GM11168 (cell line): ENCODE data around the gene CD2AP.
"Not testable (repeated sequence)": the region's sequence is repeated elsewhere in the genome, so short reads cannot be mapped to it uniquely, and the experiment has no call there.

ENCODE experiments used
- in situ Hi-C: fragments of 300-500 bp; cut with MboI; formaldehyde crosslinking; loops from one replicate; pipeline ENCODE4 v1.12.0; 2022; ENCODE audit warnings: low sequenced_read_pairs; ENCODE audit not compliant: unreplicated experiment

The CD2AP gene

DNA sequence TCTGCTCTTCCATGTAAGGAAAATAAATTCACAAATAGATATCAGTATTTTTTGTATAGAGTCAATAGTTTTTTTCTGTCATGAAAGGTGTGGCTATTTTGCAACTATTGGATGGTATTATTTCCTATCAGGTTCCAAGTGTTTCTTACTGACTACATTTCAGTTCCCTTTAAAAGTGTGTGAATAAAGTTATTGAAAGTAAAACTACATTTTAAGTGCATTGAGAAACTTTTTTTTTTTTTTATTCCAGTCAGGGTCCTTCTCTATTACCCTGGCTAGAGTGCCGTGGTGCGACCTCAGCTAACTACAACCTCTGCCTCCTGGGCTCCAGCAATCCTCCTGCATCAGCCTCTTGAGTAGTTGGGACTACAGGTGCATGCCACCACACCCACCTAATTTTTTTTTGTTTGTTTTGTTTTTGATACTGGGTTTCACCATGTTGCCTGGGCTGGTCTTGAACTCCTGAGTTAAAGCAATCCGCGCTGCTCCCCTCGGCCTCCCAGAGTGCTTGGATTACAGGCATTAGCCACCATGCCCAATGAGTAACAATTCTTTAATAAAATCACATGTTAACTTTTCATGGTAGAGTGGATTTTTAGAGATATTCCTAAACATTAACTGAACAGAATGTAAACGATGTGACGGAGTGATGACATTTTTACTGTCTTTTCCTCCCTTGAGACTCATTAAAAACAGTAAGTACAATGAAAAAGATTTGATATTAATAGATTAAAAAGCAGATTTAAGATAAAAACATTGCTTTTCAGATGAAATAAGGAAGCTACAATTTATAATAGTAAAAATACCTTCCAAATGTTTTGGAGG is 151.1 kb downstream of the CD2AP start:
- in situ Hi-C loops: loop anchor here (10.0 kb wide), 1 partner anchor 224 kb away; no protein-coding TSS in a partner anchor

DNA sequence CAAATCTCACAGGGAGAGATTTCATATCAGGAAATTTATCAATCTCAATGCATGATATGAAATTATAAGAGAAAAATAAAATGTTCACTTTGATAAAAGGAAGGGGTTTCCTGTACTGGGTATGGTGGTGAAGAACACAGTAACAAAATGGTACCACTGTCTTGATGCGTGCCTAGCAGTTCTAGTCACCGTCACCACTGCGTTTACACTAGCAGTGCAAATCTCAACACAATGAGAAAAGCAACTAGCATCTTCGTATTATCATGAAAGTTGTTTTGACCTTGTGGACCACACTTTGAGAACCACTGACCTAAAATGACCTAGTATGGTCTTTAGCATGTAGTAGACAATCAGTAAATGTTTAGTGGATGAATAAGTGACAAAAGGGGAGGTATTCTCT is 152.4 kb downstream of the CD2AP start:
- in situ Hi-C loops: loop anchor here (10.0 kb wide), 2 partner anchors 145 to 225 kb away; no protein-coding TSS in a partner anchor

DNA sequence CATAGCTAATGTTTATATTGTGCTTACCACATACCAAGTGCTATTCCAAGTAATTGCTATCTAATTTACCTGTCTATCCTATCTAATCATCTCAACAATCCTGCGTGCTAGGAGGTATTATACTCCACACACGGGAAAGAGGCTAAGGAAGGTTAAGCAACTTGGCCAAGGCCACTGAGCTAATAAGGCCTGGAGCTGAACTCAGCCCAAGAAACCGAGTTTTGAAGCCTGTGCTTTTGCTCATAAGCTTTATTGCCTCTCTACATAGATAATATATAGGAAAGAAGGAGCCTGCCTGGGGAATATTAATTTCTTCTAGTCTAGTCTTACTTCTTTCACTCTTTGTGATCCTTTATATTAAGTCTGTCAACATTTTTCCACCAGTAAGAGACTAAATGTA is 153.0 kb downstream of the CD2AP start:
- in situ Hi-C loops: loop anchor here (10.0 kb wide), 1 partner anchor 144 kb away; no protein-coding TSS in a partner anchor

DNA sequence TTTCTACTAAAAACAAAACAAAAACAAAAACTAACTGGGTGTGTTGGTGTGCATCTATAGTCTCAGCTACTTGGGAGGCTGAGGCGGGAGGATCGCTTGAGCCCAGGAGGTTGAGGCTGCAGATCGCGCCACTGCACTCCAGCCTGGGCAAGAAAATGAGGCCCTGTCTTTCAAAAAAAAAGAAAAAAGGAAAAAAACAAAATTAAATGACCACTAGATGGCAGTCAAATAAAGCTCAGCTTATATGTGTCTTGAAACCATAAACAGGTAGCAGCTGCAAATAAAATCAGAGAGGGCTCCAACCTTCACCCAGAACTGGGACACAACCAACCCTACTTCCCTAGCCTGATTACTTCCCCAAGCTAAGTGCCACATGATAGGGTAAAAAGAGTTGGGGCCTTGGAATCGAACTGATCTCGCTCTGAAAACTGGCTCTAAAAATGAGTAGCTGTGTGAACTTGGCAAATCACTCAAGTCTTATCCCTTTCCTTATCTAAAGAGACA is 153.7 kb downstream of the CD2AP start:
- in situ Hi-C loops: loop anchor here (10.0 kb wide), 1 partner anchor 143 kb away; no protein-coding TSS in a partner anchor

DNA sequence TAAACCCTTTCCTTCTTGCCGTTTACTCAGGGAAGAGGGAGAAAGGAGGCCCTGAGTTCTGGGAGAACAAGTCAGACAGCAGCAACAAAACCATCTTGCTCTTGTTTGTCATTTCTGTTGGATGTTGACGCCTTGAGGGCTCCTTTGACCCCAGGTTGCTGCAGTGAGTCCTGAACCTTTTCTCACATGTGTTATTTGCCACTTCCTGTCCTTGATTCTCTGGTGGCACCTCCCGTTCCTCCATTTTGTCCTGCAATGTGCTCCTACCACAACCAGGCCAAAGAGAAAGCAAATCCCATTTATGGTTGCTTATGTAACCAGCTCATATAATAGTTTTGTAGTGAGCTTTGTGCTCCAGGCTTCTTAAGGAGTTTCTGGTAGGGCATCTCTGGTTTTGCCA is 154.2 kb downstream of the CD2AP start:
- in situ Hi-C loops: loop anchor here (10.0 kb wide), 1 partner anchor 143 kb away; no protein-coding TSS in a partner anchor

DNA sequence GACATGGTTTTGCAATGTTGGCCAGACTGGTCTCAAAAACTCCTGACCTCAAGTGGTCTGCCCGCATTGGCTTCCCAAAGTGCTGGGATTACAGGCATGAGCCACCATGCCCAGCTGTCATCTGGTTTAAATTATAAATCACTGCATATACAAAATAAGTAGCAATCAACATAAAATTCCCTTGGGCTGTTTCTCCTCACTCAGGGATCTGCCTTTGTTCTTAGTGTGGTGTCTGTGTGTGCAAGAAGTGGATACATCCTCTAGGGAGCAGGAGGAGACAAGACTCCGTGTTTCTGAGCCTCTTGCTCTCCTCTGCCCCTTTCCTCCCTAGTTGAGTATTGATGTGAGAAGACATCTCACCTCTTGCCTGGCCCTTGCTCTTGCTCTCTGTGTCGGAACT is 155.6 kb downstream of the CD2AP start:
- in situ Hi-C loops: loop anchor here (10.0 kb wide), 1 partner anchor 142 kb away; no protein-coding TSS in a partner anchor

DNA sequence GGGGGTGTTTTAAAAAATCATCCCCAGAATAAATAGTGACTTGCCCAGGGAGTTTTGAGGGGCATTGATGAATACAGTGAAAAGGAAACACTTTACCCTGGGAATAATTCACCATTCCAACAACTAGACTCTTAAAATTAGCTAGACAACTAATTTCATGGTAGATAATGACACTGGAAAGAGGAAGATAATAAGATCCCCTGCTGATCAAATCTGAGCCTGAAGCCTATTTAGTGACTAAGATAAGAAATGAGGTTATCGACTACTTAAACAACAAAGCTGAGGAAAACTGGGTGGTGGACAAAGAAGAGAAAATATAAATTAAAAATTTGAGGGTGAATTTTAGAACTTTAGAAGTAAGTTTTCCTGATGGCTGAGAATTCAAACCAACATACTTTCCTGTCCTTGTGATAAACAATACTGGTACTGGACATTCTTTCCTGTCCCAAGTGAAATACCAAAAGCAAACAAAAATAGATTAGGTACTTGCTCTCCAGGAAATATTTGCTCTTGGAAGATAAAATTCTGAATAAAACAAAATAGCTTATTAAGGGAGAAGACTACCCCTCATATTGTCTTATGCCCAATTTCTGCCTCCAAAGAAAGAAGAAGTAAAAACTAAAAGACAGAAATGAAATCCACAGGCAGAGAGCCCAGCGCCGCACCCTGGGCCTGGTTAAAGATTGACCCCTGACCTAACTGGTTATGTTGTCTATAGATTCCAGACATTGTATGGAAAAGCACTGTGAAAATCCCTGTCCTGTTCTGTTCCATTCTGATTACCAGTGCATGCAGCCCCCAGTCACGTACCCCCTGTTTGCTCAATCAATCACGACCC is 156.8 kb downstream of the CD2AP start:
- in situ Hi-C loops: loop anchor here (10.0 kb wide), 1 partner anchor 140 kb away; no protein-coding TSS in a partner anchor

DNA sequence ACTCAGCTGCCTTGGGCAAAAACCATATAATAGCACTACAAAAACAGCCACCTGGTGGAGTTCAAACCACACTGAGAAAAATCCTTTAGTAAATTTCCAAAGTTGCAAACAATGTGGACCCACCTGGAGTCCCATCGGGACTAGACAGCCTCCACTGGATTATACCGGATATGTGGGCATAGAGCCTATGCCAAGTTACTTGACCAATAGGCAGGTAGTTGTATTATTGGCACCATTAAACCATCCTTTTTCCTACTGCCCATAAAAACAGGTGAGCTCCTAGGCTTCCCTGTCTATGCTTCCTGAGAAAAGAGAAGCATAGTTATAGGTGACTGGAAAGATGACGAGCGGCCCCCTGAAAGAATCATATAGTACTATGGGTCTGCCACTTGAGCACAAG is 169.1 kb downstream of the CD2AP start:
- in situ Hi-C loops: no loop called here

DNA sequence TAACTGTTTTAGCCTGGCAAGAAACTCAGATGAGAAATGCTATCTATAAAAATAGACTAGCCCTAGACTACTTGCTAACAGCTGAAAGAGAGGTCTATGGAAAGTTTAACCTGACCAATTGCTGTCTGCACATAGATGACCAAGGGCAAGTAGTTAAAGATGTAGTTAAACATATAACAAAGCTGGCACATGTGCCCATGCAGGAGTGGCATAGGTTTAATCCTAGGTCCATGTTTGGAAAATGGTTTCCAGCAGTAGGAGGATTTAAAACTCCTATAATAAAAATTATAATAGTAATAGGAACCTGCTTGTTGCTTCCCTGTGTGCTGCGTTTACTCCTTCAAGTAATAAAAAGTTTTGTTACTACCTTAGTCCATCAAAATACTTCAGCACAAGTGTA is 169.6 kb downstream of the CD2AP start:
- in situ Hi-C loops: no loop called here

DNA sequence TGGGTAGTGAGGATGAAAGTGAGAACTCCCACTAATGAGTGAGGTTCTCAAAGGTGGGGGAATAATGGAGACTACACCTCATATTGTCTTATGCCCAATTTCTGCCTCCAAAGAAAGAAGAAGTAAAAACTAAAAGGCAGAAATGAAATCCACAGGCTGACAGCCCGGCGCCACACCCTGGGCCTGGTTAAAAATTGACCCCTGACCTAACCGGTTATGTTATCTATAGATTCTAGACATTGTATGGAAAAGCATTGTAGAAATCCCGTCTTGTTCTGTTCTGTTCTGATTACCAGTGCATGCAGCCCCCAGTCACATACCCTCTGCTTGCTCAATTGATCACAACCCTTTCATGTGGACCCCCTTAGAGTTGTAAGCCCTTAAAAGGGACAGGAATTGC is 170.0 kb downstream of the CD2AP start:
- in situ Hi-C loops: not testable (repeated sequence)

DNA sequence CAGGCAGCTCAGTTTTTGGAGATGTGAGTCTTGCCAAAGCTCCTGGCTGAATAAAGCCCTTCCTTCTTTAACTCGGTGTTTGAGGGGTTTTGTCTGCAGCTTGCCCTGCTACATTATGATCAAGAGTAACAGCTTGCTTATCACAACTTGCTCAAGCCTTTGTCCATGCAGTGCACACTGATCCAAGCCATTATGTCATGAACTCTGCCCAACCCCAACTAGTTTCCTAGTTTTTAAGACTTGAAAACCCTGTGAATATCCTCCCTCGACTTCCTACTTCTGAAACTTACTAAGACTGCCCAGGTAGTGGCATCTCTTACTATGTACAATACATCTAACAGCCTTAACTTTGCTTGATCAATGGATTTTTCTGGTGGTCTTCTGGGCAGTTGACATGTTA is 170.4 kb downstream of the CD2AP start:
- in situ Hi-C loops: no loop called here

DNA sequence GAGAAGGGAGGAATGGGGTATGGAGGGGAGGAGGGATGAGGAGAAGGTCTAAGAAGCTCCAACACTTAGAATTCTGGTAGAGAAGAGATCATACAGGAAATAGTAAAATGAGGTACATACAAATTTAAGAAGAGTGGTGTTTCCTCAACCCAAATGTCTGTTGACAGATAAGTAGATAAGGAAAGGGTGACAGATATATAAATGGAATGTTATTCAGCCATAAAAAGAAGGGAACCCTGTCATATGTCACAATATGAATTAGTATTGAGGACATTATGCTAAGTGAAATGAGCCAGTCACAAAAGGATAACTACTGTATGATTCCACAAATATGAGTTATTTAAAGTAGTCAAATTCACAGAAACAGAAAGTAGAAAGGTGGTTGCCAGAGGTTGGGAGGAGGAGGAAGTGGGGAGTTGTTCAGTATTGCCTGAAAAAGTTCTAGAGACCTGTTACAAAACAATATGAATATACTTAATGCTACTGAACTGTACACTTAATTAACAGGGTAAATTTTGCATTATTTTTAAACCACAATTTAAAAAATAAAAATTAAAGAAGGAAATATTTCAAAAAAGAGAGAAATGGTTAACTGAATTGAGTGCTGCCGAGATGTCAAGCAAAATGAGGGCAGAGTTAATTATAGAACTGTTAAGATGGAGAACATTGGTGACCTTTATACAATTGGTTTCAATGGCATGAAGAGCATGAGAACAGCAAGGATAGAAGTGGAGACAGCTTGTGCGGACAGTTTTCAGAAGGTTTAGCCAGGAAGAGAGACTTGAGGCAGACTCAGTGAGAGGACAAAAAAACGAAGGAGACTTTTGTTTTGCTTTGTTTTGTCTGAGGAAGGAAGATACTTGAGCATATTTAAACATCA is 173.2 kb downstream of the CD2AP start:
- in situ Hi-C loops: no loop called here

DNA sequence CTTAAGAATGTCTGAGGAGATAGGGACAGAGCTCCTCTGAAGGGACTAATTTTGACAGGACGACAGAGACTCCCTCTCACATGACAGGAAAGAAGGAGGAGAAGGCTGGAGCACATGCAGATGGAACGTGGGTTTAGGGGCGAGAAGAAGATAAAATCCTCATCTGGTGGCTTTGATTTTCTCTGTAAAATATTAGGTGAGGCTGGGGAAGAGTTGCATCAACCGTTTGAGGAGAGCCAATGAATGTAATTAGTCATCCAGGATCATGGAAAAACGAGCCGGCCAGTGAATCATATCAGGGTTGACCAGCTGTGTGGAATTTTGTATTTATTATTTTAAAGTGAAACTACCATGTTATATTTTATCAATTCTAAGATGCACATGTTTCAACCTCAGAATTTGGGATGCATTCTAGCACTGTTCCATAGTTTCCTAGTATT is 173.9 kb downstream of the CD2AP start:
- in situ Hi-C loops: no loop called here

DNA sequence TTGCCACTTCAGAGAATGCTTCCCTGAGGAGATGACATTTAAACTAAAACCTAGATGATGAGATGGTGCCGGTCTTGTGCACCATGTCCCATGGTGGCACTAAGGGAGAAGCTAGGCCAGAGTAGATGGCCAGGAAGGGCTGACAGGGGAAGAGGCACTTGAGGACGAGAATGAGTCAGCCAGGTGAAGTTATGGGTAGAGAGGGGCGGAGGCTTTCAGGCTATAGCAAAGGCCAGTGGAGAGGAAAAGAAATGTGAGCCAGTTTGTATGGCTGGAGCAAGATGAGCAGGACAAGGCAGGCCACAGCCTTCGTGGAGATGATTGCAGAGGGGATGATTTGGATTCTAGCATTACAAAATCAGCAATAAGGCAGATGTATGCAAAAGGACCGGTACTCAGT is 176.1 kb downstream of the CD2AP start:
- in situ Hi-C loops: no loop called here

DNA sequence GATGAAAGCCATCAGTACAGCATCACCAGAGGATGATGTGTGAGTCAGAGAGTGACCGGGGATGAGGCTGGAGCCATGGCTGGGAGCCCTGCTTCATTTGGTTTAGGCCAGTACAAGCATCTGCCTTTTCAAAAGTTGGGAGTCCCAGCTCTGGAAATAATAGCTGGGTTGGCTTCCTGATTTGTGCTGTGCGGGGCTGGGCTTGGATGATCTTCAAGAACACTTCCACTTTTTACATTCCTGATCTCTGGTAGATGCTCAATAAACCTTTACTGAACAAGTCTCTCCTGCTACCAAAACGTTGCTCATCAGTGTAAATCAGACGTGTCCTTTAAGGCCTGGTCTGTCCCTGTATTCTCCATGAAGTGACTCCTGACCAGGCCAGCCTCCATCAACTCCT is 176.7 kb downstream of the CD2AP start:
- in situ Hi-C loops: no loop called here

DNA sequence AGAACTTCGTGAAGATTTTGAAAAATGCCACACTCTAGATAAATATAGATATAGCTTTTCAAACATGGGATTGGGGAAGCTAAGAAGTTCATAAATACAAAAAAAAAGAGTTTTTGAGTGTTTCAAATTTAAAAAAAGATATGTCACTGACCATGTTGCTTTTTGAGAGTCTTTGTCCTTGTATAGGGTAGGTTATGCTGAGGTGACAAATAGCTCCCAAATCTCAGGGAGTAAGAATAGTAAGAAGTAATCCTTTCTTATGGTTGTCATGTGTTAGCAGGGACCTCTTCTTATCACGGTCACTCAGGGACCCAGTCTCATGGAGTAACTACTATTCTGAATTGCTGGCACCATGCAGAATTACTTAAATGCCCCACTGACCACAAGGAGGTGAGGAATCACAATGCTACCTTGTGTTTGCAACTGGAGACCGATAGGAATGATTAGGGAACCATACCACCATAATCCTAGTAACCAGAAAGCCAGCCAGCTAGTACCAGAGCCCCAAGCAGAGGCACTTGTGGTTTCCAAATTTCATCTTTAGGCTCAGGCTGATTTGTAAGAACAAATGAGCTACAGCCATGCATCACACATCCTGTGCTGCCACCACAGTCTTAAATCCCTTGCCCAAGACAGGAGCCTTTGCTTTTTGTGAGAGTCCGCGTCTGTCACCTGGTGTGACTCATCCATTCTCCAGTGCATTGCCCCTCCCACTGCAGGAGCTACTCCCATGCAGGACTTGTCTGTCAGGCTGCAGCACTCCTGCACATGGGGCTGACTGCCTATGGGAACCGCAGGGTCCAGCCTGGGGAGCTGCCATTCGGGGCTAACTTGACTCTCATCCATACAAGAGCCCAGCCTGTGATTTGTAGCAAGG is 178.4 kb downstream of the CD2AP start:
- in situ Hi-C loops: no loop called here

DNA sequence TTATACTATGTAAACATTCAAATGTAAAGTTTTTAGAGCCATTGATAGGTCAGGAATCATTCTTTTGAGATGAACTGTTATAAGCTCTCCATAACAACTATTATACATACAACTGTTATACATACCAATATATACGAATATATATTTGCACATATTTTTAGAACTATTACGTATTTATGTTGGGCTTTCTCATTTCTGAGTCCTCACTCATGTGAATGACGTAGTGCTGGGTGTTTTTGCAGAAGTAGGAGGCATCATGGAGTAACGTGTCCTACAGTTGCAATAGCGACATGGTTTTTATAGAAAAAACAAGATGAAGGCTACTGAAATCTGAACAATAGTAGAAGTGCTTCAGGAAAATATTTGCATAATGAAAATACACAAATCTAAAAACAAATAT is 184.4 kb downstream of the CD2AP start:
- in situ Hi-C loops: no loop called here

DNA sequence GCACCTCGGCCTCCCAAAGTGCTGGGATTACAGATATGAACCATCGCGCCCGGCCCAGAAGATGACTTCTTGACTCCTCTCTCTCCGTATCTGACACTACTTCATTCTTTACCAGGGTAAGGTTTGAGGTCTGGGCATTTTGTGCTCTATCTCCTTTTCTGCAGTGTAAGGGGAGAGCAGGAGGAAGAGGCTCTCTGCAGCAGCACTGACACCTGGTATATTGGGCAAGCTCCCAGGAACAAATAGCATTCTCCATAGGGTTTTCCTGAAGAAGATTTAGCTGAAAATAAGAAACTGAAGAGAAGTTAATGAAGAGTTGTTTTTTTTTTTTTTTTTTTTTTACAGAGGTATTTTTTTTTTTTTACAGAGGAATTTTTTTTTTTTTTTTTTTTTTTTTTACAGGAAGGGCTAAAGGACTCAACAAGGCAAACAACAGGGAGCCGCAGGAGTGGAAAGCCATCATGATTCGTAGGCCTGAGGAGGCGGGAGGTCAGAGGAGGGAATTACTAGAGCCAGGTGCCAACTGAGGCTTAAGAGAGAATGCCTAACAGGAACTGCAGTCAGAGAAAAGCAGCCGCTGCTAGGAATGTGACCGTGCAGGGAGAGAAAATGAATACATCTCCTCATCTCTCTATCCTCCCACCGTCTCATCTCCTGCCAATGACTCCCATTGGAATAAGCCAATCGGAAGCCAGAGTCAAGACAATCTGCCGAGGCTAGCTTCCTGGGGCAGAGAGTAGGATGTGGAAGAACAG is 186.1 kb downstream of the CD2AP start:
- in situ Hi-C loops: no loop called here
